Adipocyte (in vitro differentiated cells): Measurements from ENCODE around the gene MEF2C.

Experiments used
- DNase-seq: peaks from one replicate; pipeline ENCODE4 v3.0.0-alpha.2; 2015; ENCODE audit warnings: low read depth
- H3K27me3 ChIP-seq: replicated peaks from 2 replicates; pipeline ENCODE4 v1.7.0; 2013; ENCODE audit warnings: mild to moderate bottlenecking, low read length, moderate library complexity; ENCODE audit not compliant: control insufficient read depth, insufficient read depth
- H3K36me3 ChIP-seq: 2 replicates; pipeline ENCODE4 v1.7.0; 2013; ENCODE audit warnings: low read length, mild to moderate bottlenecking, moderate library complexity; ENCODE audit not compliant: control insufficient read depth, insufficient read depth, severe bottlenecking
- H3K4me1 ChIP-seq: 2 replicates; pipeline ENCODE4 v1.7.0; 2013; ENCODE audit warnings: mild to moderate bottlenecking, low read length, moderate library complexity; ENCODE audit not compliant: control insufficient read depth, insufficient read depth
- H3K4me3 ChIP-seq: 2 replicates; pipeline ENCODE4 v1.7.0; 2013; ENCODE audit warnings: mild to moderate bottlenecking, low read length, moderate library complexity
- H3K9ac ChIP-seq: 2 replicates; pipeline ENCODE4 v1.7.0; 2013; ENCODE audit warnings: mild to moderate bottlenecking, low read length, moderate library complexity
- H3K9me3 ChIP-seq: 2 replicates; pipeline ENCODE4 v1.7.0; 2013; ENCODE audit warnings: mild to moderate bottlenecking, low read length, moderate library complexity; ENCODE audit not compliant: control insufficient read depth

The MEF2C gene

DNA sequence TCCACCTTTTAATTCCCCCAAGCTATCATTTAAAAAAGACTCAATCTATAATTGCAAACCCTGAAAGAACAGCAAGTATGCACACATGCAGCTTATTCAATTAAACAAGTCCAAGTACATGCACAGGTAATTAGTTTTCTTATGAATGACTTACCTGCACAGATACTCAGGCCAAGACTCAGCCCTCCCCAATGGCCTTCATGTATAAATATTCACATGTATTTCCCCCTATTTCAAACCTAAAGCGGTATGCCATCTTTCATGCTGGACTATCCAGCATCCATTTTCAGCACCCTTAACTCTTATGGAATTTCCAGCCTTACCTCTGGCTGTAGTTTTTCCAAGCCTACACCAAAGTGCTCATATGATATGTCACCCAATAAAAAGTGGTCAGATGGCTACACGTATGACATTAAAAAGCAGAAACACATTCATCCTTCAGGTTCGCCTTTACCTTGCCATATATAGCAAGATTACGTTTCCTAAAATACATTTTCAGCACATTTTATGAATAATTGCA lies 205.5 kb downstream of the MEF2C start:
- Histone ChIP-seq H3K9me3 (peaks cover 3% of the 10 kb centered on the region), H3K27me3 (peaks cover 91% of the 10 kb centered on the region), H3K4me3 (no peak overlapping the region), H3K4me1 (peaks cover 19% of the 10 kb centered on the region), H3K9ac (no peak overlapping the region), H3K36me3 (no peaks in the 10 kb centered on the region)
- DNase-seq, result no peak

DNA sequence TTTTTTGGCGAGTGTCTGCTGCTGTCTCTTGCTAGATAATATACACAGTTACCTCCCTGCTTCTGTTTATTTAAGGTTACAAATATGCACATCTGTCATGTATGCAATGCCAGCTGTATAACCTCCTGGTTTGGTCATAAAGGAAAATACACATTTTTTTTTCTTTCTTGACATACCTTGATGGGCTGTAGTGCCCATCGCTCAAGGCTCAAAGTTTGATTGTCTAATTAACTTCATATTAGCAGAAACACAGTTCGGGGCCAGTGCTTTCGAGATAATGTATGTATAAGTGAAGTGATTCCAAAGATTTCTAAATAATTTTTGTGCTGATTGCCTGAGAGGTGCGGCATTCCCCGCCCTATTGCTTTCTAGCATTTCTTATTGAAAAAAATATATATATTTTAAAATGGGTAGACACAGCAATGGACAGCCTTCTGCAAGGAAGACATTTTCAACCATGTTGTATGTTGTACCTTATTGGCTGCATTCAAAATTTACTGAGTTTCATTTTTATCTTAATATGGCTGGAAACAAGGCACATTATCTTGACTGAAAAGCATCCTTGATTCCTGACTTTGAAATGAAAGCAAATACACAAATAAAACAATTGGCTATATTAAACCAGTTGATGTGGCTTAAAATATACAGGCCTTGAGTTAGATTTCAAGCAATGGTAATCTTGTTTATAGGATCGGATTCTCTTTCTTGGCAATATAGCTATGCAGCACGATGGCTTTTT lies 206.2 kb downstream of the MEF2C start:
- H3K4me3 ChIP-seq, result no peak overlapping the region
- H3K27me3 ChIP-seq, result peaks cover 91% of the 10 kb centered on the region

DNA sequence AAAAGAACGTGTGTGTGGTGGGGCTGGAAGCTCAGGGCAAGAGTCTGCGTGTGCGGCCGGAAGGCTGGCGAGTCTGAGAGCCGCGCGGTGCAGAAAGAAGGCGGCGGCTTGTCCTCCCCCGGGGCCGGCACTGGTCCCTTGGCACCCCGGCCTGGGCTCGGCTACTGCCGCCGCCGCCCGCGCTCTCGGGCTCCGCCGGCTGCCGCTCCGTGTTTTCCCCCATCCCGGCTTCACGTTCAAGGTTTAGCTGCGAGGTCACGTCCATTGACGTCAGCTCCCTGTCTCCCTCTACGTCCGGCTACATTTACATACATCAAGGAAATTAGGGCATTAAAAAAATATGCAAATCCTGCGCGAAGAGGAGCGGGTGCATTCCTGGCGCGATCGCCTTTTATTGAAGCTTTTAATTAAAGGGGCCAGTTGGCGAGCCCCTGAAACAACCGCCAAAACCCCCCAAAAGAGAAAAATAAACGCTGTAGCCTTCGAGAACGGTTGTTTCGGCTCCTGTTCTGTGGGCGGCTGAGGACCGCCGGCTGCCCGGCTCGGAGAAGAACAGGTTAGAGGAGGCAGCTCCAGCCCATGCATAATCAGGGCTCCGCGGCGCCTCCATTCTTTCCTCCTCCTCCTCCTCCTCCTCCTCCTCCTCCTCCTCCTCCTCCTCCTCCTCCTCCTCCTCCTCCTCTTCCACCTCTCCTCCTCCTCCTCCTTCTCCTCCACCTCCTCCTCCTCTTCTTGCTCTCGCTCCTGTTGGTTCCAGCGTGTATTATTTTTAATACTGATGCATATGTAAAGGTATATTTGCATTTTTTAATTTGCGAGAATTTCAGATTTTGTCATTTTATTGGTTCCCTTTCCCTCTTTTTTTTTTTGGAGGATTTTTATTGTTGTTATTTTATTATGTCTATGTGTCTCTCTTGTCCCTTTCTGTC lies 207.0 kb downstream of the MEF2C start:
- H3K4me3 ChIP-seq, result peak overlapping the region; percentile 73
- no peak overlapping the region for H3K9ac ChIP-seq
- H3K4me1 ChIP-seq, result peaks cover 19% of the 10 kb centered on the region
- no peak for DNase-seq
- H3K36me3 ChIP-seq, result no peaks in the 10 kb centered on the region
- peaks cover 3% of the 10 kb centered on the region for H3K9me3 ChIP-seq
- H3K27me3 ChIP-seq, result peaks cover 92% of the 10 kb centered on the region

More for the DNA sequence above, 206.2 kb downstream of the MEF2C start:
- Histone ChIP-seq H3K4me1 (peaks cover 19% of the 10 kb centered on the region), H3K9me3 (peaks cover 3% of the 10 kb centered on the region), H3K36me3 (no peaks in the 10 kb centered on the region), H3K9ac (no peak overlapping the region)
- no peak for DNase-seq

DNA sequence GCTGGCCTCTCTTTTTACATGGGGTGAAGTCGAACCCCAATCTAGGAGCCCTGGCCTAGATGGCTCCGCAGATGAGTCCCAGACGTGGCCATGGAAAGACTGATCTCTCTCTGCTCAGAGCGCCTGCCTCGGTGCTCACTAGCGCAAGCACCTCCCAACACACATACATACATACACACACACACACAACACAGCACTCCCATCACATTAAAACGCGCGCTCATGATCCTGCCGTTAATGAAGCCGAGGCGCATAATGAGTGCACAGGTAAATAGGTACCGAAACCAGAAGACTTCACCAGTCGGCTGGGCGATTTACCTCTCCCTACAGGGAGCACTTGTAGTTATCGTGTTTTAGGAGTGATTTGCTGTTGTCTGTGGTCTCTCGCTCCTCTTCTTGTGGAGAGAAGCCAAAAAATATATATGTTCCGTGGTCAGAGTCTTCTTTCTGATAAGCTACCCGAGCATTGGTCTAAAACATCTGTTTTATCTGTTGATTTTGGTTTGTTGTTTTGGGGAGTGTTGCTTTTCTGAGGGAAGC lies 207.7 kb downstream of the MEF2C start:
- DNase-seq, result no peak
- Histone ChIP-seq H3K9me3 (peaks cover 3% of the 10 kb centered on the region), H3K4me3 (peak overlapping the region; percentile 73), H3K4me1 (peaks cover 16% of the 10 kb centered on the region), H3K36me3 (no peaks in the 10 kb centered on the region), H3K9ac (no peak overlapping the region), H3K27me3 (peaks cover 94% of the 10 kb centered on the region)

DNA sequence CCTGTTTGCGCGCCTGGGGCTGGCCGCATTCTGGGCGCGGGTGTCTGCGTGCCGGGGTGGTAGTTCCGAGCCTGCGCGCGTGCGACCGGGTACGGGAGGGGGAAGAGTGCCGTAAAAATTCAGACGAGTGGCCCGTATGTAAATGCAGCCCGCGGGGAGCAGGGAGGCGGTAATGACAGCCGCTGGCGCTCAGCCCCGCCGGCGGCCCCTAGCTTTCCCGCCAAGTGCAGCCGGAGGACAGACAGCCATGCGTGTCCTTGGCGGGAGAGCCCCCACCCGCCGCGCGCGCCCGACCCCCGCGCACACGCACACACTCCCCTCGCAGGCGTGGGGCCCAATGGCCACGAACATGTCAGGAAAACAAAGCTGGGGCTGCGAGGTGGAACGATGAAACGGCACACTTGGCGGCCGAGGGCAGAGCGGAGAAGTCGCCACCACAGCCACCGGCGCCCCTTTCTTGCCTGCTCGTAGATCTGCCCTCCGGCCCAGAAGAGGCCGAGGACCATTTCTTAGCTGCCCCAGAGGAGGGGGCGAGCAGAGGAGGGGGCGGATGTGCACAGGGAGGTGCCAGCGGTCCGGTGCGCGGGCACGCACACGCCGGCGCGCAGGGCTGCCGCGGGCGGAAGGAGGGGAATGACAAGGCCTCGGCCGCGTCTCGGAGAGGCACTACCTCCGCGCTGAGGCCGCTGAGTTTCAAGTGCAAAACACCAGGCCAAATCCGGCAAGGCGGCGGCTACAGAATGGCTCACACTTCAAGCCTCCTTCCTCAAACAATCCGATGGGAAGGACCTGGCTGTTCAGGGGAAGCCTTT lies 208.4 kb downstream of the MEF2C start:
- H3K9me3 ChIP-seq, result peaks cover 3% of the 10 kb centered on the region
- peaks cover 94% of the 10 kb centered on the region for H3K27me3 ChIP-seq
- DNase-seq, result no peak

DNA sequence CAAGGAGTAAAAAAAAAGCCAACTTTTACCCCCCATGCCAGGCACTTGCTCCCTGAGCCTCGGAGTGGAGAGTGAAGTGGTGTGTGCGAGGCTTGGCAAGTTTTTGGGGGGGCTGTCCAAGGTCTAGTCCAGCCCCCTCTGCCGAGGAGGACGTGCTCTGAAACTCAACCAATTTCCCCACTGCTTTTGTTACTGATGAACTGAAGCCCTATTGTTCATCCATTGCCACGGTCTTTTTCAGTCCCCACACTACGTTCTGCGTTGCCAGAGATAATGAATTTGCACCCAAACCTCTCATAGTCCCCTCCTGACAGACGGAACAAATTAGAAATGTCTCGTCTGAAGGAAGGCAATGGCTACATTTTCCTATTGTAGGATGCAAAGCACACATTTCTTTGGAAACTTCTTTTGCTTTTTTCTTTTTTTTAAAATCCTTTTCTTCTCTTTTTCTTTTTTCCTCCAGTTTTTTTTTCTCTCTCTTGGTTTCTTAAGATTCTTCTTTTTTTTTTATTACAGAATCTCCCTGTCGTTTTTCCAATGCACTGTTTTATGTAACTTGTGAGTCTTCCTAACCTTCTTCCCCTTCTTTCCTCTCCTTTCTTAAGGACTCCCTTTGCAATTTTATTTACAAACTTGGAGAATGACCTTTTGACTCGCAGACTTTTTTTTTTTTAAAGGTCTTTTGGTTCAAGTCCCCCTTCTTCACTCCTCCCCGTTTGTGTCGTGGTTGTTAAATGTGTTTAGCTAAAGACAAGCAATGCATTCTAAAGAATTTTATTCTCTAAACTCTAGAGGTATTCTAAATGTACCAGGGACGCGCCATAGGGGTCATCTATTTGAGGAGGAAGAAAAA lies 209.5 kb downstream of the MEF2C start:
- Histone ChIP-seq H3K9ac (no peak overlapping the region), H3K36me3 (no peaks in the 10 kb centered on the region), H3K4me1 (peaks cover 16% of the 10 kb centered on the region), H3K27me3 (peaks cover 94% of the 10 kb centered on the region), H3K4me3 (no peak overlapping the region), H3K9me3 (peaks cover 3% of the 10 kb centered on the region)
- DNase-seq, result no peak

More for the DNA sequence above, 208.4 kb downstream of the MEF2C start:
- H3K4me1 ChIP-seq, result peaks cover 16% of the 10 kb centered on the region
- no peaks in the 10 kb centered on the region for H3K36me3 ChIP-seq
- H3K9ac ChIP-seq, result no peak overlapping the region
- H3K4me3 ChIP-seq, result peak overlapping the region; percentile 73

DNA sequence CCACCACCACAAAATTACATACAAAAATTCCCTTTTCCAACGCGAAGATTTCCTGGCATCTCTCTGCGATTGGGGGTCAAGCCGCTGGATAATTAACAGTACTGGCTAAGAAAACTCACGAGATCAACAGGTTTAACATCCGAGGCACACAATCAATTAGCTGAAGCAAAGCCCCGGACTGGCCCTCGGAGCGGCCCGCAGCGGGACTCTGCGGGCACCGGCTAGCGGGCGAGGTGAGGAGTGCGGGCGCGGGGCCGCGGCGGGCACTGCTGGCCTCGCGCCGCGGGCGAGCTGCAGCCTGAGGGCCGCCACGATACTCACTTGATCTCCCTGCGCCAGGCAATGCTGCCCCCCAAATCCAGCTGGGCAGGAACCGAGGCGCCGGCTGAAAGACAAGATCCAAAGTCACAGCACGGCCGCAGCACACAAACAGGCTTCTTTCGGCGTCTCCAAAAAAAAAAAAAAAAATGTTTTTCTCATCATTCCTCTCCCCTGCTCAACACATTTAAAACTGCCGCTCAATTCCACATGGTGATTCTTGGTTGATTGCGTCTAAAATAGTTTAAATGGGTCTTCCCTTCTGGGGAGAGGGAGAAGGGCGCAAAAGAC lies 210.2 kb downstream of the MEF2C start:
- H3K9ac ChIP-seq, result no peak overlapping the region
- H3K27me3 ChIP-seq, result peaks cover 96% of the 10 kb centered on the region
- H3K4me1 ChIP-seq, result peaks cover 16% of the 10 kb centered on the region
- H3K4me3 ChIP-seq, result no peak overlapping the region
- DNase-seq, result no peak
- peaks cover 3% of the 10 kb centered on the region for H3K9me3 ChIP-seq
- no peaks in the 10 kb centered on the region for H3K36me3 ChIP-seq

DNA sequence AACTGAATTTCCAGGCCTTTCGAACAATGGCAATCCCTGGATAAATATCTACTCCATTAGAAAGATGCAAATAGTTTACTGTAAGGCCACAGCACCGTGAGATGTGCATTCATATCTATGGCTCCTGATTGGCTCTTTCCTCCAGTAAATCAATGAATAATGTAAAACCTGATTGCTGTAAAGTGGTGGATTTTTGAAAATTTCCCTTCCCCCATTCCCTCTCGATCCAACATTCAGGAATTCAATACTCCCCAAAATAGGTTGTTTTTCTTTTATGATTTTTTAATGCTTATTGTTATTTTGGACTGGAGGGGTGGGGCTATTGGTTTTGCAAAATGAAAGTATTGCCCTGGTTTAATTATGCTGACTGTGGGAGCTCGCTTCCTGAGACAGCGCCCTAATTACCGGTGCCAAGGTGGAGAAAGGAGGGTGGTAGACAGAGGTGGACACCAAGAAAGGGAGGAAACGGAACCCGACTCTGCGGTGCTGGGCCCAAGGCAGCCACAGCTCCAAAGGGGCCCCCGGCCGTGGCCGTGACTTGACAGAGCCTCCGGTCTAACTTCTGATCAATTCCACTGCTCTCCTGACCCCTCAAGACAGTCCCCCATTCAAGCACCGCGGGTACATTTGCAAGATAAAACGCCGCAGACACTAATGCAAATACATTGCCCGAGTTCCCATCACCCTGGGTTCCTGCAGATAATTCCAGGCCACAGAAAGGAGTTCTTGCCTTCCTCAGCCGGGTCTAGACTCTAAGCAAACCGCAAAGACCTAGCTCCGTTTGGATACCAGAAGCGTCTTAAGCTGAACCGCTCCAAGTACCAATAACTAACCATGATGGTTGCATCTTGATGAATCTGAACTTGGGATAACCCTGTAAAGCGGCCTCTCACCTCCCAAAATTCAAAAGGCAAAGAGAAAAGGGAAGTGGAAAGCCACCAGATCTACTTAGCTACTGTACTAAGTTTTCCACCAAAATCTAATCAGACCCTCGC lies 211.2 kb downstream of the MEF2C start:
- Histone ChIP-seq H3K4me3 (no peak overlapping the region), H3K4me1 (peaks cover 19% of the 10 kb centered on the region), H3K27me3 (peaks cover 96% of the 10 kb centered on the region), H3K9me3 (peaks cover 3% of the 10 kb centered on the region), H3K9ac (no peak overlapping the region), H3K36me3 (no peaks in the 10 kb centered on the region)
- DNase-seq, result no peak

DNA sequence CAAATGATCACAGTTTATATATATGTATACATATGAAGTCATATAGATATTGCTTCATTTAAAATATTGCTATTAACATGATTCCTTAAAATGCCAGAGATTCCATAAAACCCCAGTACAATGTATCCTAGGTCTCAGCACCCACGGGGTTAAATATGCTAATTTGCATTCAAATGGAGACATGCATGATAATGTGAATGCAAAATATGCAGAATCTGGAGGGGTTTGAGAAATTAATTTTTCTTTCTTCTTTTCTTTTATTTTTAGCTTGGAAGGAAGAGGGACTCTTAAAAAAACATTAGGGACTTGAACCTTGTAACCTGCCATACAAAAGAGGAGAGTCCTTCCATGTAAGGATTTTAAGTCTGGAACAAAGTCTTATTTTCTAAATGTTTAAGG lies 211.9 kb downstream of the MEF2C start:
- no peak overlapping the region for H3K4me3 ChIP-seq
- no peaks in the 10 kb centered on the region for H3K36me3 ChIP-seq
- no peak for DNase-seq
- peaks cover 20% of the 10 kb centered on the region for H3K4me1 ChIP-seq
- H3K9ac ChIP-seq, result no peak overlapping the region
- peaks cover 3% of the 10 kb centered on the region for H3K9me3 ChIP-seq
- H3K27me3 ChIP-seq, result peaks cover 97% of the 10 kb centered on the region
